Raji (cell line): ENCODE data around the gene RAB30.

Source experiments
- POLR2A ChIP-seq: IDR thresholded peaks from 2 replicates; pipeline ENCODE4 v1.6.1; 2011; ENCODE audit warnings: low read depth, low read length, control low read depth; ENCODE audit not compliant: insufficient read depth

The RAB30 gene

GRCh38 chr11:83011333-83012167 lies 60.1 kb downstream of the RAB30 start:
- no peak for TF ChIP-seq POLR2A

DNA sequence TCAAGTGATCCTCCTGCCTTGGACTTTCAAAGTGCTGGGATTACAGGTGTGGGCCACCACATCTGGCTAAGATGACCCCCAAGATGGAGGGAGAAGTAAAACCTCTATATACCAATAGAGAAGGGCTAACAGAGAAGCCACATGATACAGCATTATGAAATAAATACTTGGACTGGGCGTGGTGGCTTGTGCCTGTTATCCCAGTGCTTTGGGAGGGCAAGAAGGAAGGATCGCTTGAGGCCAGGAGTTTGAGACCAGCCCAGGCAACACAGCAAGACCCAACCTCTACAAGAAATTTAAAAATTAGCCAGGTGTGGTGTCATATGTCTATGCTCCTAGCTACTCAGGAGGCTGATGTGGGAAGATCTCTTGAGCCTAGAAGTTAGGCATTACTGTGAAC lies 61.7 kb downstream of the RAB30 start:
- TF ChIP-seq POLR2A: no peak

GRCh38 chr11:83008581-83008923 lies 63.1 kb downstream of the RAB30 start:
- no peak for TF ChIP-seq POLR2A

- no peak for TF ChIP-seq POLR2A
These were observed 63.7 kb downstream of the RAB30 start for GRCh38 chr11:83007909-83008580.

DNA sequence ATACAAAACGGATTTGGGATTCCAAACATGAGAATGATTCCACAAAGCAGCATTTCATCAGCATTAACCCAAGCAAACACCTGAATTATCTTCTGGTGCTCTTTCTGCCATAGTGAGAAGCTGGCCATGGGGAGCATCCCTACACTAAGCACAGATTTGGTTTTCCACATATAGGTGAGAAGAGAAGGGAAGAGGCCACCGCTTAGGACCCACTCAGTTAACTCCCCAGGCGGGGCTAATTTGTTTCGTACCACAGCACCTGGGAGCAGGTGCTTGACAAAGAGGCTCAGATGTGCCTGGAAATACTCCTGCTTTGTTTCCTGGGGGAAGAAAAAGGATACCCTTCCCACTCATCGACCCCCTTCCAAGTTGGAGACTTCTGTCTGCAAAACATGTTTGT lies 64.2 kb downstream of the RAB30 start:
- TF ChIP-seq POLR2A: no peak

DNA sequence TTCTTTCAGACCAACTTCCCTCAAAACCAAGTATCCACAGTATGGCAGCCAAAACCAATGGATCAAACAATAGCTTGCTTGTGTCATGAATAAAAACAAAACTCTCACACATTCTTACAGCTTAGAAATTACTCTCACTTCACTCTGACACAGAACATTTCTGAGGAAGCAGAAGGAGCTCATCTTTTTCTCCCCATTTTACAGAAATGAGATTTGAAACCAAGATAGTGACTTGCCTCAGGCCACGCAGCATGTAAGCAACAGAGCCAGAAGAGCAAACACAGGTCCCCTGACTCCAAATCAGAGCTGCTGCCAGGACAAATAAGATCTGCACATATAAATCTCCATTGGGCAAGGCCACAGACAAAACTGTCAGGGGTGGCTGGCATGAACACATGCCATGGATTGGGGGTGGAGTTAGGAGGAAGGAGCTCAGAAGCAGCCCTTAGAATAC lies 64.8 kb downstream of the RAB30 start:
- no peak for TF ChIP-seq POLR2A

- TF ChIP-seq POLR2A: no peak
These were observed 66.7 kb downstream of the RAB30 start for GRCh38 chr11:83004746-83005556.

DNA sequence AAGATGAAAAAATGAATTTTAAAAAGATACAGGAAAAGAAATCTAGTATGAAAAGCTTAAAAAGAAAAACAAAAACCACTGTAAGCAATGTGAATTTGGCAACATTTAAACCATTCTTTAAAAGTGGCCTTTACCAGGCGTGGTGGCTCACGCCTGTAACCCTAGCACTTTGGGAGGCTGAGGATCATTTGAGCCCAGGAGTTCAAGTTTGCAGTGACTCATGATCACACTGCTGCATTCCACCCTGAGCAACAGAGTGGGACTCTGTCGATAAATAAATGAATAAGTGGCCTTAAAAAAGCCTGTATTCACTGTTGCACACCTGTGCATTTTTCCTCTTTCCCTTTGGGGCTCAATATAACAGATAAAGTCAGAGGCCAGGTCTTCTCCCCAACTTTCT lies 69.2 kb downstream of the RAB30 start:
- no peak for TF ChIP-seq POLR2A

GRCh38 chr11:83002053-83002452 lies 69.6 kb downstream of the RAB30 start:
- TF ChIP-seq POLR2A: no peak

DNA sequence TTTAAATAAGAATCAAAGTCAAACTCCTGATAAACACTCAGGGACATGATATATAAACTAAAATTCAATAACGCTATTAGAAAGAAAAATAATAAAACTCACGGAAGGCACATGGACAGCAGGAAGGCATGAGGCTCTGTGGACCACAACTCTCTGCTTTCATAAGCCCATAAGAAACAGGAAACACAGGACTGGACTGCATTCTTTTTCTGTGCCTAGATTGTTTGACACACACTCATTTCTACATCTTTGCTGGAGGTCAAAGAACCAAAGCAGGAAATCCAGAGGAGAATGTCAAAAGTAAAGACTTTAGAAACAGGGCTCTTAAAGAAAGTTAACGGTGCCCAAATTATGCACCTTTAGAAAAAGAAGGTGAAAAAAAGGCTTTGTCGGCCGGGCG lies 71.3 kb downstream of the RAB30 start:
- no peak for TF ChIP-seq POLR2A

DNA sequence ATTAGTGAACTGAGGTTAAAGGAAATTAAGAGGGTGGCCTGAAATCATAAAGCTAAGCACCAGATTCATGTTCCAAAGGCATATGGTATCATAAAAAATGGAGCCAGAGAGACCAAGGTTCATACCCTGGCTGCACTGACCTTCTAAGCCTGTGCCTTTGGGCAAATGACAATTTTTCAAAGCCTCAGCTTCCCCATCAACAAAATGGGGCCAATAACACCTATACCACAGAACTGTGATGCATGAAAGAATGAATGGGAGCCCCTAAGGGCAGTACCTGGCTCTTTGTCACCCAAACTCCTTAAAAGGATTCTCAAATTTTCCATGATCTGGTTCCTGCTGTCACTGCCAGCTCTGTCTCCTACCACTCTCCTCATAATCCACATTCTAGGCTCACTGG lies 72.5 kb downstream of the RAB30 start:
- no peak for TF ChIP-seq POLR2A

DNA sequence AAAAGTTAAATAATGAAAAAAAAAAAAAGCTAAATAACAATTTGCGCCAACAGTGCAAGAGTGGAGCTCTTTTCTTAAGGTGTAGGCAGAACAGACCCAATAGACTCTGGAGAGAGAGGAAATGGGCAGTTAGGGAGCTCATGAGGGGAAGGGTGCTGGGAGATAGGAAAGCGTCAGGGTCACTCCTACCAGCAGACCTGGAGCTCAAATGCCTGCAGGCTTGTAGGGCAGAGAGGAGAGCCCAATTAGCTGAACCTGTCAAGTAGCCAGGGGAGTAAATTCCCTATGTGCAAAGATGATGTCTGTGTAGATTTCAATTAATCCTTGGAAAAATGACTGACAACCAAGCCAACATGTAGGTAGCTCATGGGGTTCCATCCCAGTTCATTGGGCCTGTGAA lies 73.0 kb downstream of the RAB30 start:
- TF ChIP-seq POLR2A: no peak

GRCh38 chr11:82996966-82997606 lies 74.6 kb downstream of the RAB30 start:
- no peak for TF ChIP-seq POLR2A

DNA sequence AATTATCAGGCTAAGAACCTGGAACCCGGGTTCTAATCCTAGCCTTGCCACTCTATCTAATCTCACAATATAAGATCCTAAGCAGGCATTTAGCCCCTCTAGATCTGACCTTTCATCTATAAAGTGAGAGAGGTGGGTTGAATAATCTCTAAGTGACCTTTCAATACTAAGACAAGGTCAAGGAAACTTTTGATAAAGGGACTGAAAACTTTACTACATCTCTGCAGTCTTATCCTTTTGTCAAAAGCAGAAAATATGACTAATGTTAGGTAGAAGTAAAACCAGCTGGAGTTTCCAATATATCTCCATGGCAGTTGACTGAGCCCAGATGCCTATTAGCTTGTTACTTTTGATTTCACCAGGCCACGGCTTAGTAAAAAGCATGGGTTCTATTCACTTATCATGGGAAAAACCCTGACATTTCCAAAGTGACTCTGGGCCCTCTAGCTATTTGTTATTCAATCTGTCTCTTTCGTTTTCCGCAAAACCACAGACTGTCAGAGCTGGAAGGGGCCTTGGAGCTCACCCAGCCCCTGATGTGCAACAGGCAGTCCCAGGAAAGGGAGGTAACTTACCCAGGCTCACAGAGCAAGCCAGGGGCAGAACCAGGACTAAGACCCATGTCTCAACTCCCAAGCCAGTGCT lies 75.8 kb downstream of the RAB30 start:
- TF ChIP-seq POLR2A: no peak

DNA sequence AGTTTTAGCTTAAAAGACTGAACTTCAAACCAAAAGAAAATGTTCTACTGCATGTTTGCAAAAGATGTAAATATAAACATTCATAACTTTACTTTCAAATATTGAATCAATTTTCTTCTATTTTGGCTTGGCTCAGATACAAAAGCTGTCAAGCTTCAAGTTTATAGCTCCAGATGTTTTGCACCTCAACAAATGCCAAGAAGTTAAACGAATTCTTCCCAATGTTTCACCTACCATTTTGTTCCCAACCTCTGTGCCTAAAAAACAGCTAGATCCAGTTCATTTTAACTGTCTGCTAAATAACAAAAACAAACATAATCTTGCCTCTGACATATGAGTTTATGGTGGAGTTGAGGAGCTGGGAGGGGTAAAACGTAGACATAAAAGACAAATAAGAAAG lies 76.5 kb downstream of the RAB30 start:
- no peak for TF ChIP-seq POLR2A
